Amniotic stem cell (primary cell): ENCODE measurements around the gene NVL.
"Not testable (repeated sequence)": the region's sequence is repeated elsewhere in the genome, so short reads cannot be mapped to it uniquely, and the experiment has no call there.

Source experiments
- DNase-seq: peaks from one replicate; lab custom pipeline; 2025; lab: John Stamatoyannopoulos, UW

Gene NVL

GRCh38 chr1:224329842-224330753, at the start of gene NVL:
Gene NVL, minus strand, starts transcription at chr1:224330172. Its CDS starts 45 bp downstream, at chr1:224330127.
- DNase-seq = peak; percentile 73

DNA sequence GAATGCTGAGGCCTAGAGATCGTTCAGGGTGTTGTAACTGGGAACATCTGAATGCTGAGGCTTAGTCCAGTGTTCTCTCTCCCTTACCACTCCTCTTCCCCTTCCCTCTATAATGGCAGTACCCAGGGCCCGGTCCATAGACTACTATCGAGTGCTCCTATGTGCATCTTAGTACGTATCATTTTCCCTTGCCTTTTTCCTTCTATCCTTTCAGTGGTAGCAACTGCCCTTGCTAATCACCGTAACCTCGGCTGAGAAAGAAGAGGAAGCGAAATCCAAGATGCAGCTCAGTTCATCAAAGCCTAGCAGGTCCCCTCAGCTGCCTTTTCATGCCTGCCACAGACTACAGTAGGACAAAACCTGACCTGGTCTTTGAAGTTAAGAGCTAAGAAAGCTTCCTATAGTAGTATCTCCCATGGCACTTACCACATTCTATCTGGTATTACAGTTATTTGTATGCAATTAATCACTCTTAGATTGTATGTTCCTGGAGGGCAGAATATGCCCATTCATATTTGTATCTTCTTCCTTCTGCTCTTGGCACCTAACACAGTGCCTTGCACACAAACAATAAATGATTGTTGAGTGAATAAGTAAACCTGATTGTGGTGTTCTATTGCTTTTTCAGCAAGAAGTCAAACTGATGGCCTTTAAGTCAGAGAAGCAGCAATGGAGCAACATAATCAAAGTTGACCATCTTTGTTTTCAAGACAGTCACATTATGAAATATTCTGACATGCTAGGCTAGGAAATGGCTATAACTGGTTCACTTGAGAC, 49.1 kb upstream of the NVL start:
- no peak for DNase-seq

DNA sequence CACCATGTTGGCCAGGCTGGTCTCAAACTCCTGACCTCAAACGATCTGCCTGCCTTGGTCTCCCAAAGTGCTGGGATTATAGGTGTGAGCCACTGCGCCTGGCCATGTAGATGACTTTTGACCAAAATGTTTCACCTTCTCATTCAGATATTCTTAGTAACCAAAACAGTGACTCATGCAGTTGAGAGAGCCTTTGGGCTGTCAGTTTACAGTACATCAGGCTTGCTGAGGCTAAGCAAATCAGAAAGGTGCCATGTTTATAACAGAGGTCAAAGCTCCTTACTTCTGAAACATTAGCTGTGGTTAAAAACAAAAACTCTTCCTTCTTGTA, 47.7 kb upstream of the NVL start:
- peak; percentile 16 for DNase-seq

GRCh38 chr1:224375059-224375458, 45.1 kb upstream of the NVL start:
- DNase-seq = no peak

GRCh38 chr1:224373008-224373590, 43.1 kb upstream of the NVL start:
- DNase-seq = no peak

- DNase-seq = no peak
Observed at GRCh38 chr1:224368409-224368808, 38.4 kb upstream of the NVL start.

DNA sequence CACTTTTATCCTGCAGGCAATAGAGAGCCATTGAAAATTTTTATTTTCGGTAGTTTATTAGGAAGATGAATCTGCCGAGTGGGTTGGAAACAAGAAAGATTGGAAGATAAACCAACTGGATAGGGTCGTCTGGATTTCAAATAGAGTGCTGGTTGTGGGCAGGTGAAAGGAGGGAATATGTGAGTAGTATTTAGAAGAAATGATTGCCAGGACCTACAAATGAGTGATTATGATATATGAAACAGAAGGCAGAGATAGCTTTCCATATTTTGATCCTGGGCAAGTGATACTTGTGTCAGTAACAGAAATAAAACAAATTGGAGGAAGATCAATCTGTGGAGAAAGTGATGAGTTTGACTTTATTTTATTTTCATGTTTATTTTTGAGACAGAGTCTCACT, 29.2 kb upstream of the NVL start:
- DNase-seq = no peak

- no peak for DNase-seq
Observed at GRCh38 chr1:224358237-224358636, 28.3 kb upstream of the NVL start.

GRCh38 chr1:224357626-224358124, 27.7 kb upstream of the NVL start:
- no peak for DNase-seq

GRCh38 chr1:224356685-224357625, 27.0 kb upstream of the NVL start, which contains the start of gene CNIH4:
Gene CNIH4, plus strand, starts transcription at chr1:224356879. Its CDS starts 46 bp downstream, at chr1:224356925.
- DNase-seq = peak; percentile 96

- DNase-seq = no peak
Observed at GRCh38 chr1:224353975-224354925, 24.3 kb upstream of the NVL start.

GRCh38 chr1:224352436-224353085, 22.6 kb upstream of the NVL start:
- DNase-seq = not testable (repeated sequence)

DNA sequence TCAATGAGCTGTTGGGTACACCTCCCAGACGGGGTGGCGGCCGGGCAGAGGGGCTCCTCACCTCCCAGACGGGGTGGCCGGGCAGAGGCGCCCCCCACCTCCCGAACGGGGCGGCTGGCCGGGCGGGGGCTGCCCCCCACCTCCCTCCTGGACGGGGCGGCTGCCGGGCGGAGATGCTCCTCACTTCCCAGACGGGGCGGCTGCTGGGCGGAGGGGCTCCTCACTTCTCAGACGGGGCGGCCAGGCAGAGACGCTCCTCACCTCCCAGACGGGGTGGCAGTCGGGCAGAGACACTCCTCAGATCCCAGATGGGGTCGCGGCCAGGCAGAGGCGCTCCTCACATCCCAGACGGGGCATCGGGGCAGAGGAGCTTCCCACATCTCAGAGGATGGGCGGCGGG, 19.7 kb upstream of the NVL start:
- DNase-seq = not testable (repeated sequence)

DNA sequence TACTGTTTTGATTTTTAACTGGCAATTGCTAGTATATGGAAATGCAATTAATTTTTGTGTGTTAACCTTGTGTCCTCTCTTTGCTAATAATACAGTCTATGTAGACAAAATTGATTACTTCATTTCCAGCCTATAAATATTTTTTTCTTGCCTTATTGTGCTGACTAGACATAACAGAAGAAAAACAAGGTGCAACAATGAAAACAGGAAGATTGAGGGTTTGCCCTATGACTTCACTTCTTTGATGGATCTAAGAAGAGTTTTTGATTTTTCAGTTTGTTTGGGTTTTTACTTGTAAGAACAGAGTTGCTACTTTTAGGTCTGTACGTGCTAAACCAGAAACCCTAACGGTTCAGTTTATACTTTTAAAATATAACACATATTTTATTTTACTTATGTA, 18.2 kb upstream of the NVL start:
- DNase-seq = no peak

- no peak for DNase-seq
Observed at GRCh38 chr1:224343679-224344078, 13.7 kb upstream of the NVL start.

- not testable (repeated sequence) for DNase-seq
Observed at GRCh38 chr1:224340453-224341384, 10.7 kb upstream of the NVL start.

- no peak for DNase-seq
Observed at GRCh38 chr1:224339442-224340033, 9.6 kb upstream of the NVL start.
